ENCODE measurements around the gene PTPN11. TPM values are rescaled to one million over a fixed set of nuclear protein-coding genes. Genes with fewer than 3 reads are reported as not detected.

PTPN11 gene
- total and polyA plus RNA-seq, 4 donors, result 23.3 to 101 (median 44.3) TPM

DNA sequence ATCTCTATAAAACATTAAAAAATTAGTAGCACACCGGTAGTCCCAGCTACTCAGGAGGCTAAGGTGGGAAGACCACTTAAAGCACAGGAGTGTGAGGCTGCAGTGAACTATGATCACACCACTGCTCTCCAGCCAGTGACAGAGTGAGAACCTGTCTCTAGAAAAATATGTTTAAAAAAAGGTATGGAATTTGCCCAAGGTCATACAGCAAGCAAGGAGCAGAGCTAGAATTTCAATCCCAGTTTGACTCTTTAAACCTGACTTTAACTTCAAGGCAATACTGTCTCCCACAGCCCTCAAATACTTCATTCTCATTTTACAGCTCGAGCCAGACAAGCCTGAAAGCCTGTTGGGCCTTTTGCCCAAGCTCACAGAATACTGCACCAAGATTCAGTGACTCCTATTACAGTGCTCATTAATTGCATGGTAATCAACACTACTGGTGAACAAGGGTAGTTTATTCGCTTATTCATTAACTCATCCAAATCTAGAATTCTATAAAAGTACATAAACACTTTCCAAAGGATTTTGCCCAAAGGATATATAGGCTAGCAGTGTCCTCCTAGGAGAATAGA, 44.5 kb upstream of the PTPN11 start:
- H3K9ac ChIP-seq (ENCODE audit: insufficient read depth in 1 of 2, low read length in 2 of 2), result no peak overlapping the region
- 90 to 92% methylated on average over 3 of the region's 3 CpGs for WGBS, 2 donors
- H3K9me3 ChIP-seq (ENCODE audit: control insufficient read depth in 4 of 4, insufficient read depth in 3 of 4, low read length in 3 of 4), result no peaks in the 10 kb centered on the region
- H3K4me3 ChIP-seq, result no peak overlapping the region
- H3K4me1 ChIP-seq (ENCODE audit: control insufficient read depth in 5 of 5, insufficient read depth in 5 of 5, low read length in 5 of 5), result peaks cover 0 to 3% (median 0%) of the 10 kb centered on the region in 5 donors
- H3K27me3 ChIP-seq (ENCODE audit: control insufficient read depth in 3 of 3, insufficient read depth in 3 of 3, low read length in 2 of 3), result no peaks in the 10 kb centered on the region
- H3K36me3 ChIP-seq (ENCODE audit: control insufficient read depth in 4 of 4, insufficient read depth in 4 of 4, low read length in 4 of 4), result no peaks in the 10 kb centered on the region
- DNase-seq (no peak), ATAC-seq (ENCODE audit: insufficient read depth, low FRiP score) (no peak)
- TF ChIP-seq, protein P1, sequence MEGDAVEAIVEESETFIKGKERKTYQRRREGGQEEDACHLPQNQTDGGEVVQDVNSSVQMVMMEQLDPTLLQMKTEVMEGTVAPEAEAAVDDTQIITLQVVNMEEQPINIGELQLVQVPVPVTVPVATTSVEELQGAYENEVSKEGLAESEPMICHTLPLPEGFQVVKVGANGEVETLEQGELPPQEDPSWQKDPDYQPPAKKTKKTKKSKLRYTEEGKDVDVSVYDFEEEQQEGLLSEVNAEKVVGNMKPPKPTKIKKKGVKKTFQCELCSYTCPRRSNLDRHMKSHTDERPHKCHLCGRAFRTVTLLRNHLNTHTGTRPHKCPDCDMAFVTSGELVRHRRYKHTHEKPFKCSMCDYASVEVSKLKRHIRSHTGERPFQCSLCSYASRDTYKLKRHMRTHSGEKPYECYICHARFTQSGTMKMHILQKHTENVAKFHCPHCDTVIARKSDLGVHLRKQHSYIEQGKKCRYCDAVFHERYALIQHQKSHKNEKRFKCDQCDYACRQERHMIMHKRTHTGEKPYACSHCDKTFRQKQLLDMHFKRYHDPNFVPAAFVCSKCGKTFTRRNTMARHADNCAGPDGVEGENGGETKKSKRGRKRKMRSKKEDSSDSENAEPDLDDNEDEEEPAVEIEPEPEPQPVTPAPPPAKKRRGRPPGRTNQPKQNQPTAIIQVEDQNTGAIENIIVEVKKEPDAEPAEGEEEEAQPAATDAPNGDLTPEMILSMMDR (IDR thresholded peaks at IDR 0.05; ENCODE audit: control extremely low read depth, extremely low read depth), result no peak
- no peak overlapping the region for H3K27ac ChIP-seq (ENCODE audit: low read depth in 1 of 2, low read length in 1 of 2)

DNA sequence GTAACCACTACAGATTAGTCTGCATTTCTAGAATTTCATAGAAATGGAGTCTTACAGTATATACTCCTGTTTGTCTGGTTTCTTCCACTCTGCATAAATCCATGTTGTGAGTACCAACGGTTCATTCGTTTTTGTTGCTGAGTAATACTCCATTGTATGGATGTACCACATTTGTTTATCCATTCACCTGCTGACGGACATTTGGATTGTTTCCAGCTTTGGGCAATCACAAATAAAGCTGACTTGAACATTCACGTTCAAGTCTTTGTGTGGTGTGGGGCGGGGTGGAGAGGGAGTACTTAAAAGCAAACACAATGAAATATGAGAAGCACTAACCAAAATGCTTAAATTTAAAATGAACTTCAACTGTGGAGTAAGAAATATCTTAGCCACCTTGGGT, 43.6 kb upstream of the PTPN11 start:
- no peak overlapping the region for H3K4me3 ChIP-seq
- no peak overlapping the region for H3K9ac ChIP-seq (ENCODE audit: insufficient read depth in 1 of 2, low read length in 2 of 2)
- TF ChIP-seq, protein P1 (IDR thresholded peaks at IDR 0.05; ENCODE audit: control extremely low read depth, extremely low read depth), result no peak
- H3K27ac ChIP-seq (ENCODE audit: low read depth in 1 of 2, low read length in 1 of 2), result no peak overlapping the region
- H3K36me3 ChIP-seq (ENCODE audit: control insufficient read depth in 4 of 4, insufficient read depth in 4 of 4, low read length in 4 of 4), result no peaks in the 10 kb centered on the region
- DNase-seq (no peak), ATAC-seq (ENCODE audit: insufficient read depth, low FRiP score) (no peak)
- WGBS, 2 donors, result 74 to 87% methylated on average over 5 of the region's 5 CpGs
- H3K4me1 ChIP-seq (ENCODE audit: control insufficient read depth in 5 of 5, insufficient read depth in 5 of 5, low read length in 5 of 5), result peaks cover 0 to 4% (median 0%) of the 10 kb centered on the region in 5 donors
- H3K9me3 ChIP-seq (ENCODE audit: control insufficient read depth in 4 of 4, insufficient read depth in 3 of 4, low read length in 3 of 4), result no peaks in the 10 kb centered on the region
- H3K27me3 ChIP-seq (ENCODE audit: control insufficient read depth in 3 of 3, insufficient read depth in 3 of 3, low read length in 2 of 3), result no peaks in the 10 kb centered on the region

GRCh38 chr12:112380663-112381405, 37.9 kb upstream of the PTPN11 start:
- H3K4me1 ChIP-seq (ENCODE audit: control insufficient read depth in 5 of 5, insufficient read depth in 5 of 5, low read length in 5 of 5), result peaks cover 0 to 13% (median 7%) of the 10 kb centered on the region in 5 donors
- peak overlapping the region; percentile 97 for H3K4me3 ChIP-seq
- no peaks in the 10 kb centered on the region for H3K36me3 ChIP-seq (ENCODE audit: control insufficient read depth in 4 of 4, insufficient read depth in 4 of 4, low read length in 4 of 4)
- WGBS, 2 donors, result 51 to 71% methylated on average over 34 of the region's 34 CpGs
- ATAC-seq (ENCODE audit: insufficient read depth, low FRiP score), result no peak
- H3K9me3 ChIP-seq (ENCODE audit: control insufficient read depth in 4 of 4, insufficient read depth in 3 of 4, low read length in 3 of 4), result no peaks in the 10 kb centered on the region
- DNase-seq, result peak in 1 of 3 donors; percentile 15
- H3K27ac ChIP-seq (ENCODE audit: low read depth in 1 of 2, low read length in 1 of 2), result peak overlapping the region in 1 of 2 donors; percentile 74
- TF ChIP-seq, protein P1 (IDR thresholded peaks at IDR 0.05; ENCODE audit: control extremely low read depth, extremely low read depth), result no peak
- H3K27me3 ChIP-seq (ENCODE audit: control insufficient read depth in 3 of 3, insufficient read depth in 3 of 3, low read length in 2 of 3), result no peaks in the 10 kb centered on the region
- peak overlapping the region; percentile 34 to 68 for H3K9ac ChIP-seq (ENCODE audit: insufficient read depth in 1 of 2, low read length in 2 of 2)

All from lung (tissue), 12 donors.